Raji (cell line): ENCODE measurements around the gene FFAR1.

Source experiments
- POLR2A ChIP-seq: IDR thresholded peaks from 2 replicates; pipeline ENCODE4 v1.6.1; 2011; ENCODE audit warnings: low read depth, low read length, control low read depth; ENCODE audit not compliant: insufficient read depth

FFAR1 gene

DNA sequence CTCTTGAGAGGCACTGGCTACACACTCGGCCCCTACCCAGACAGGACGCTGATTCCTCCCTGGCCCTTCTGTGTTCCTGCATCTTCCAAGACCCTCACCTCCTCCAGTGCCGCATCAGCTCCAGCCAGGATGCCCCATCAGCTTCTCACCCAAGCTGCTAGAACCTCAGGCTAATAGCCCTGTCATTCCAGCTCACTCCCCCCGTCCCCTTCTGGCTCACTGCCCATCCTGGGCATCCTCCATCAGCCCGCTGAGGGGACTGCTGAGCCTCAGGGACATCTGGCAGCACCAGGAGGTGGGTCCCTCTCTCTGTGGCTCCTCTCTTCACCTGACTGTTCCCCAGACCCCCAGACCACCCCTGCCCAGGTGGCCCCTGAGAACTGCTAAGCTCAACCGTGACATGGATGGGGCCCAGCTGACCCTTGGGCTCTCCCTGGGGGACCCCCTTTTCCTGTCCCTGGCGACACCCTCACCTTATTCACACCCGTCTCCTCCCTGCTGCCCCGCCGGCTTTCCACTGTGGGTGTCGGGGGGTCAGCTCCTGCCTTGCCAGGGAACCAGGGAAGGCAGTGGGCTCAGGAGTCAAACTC is 15.4 kb downstream of the FFAR1 start:
- no peak for TF ChIP-seq POLR2A

DNA sequence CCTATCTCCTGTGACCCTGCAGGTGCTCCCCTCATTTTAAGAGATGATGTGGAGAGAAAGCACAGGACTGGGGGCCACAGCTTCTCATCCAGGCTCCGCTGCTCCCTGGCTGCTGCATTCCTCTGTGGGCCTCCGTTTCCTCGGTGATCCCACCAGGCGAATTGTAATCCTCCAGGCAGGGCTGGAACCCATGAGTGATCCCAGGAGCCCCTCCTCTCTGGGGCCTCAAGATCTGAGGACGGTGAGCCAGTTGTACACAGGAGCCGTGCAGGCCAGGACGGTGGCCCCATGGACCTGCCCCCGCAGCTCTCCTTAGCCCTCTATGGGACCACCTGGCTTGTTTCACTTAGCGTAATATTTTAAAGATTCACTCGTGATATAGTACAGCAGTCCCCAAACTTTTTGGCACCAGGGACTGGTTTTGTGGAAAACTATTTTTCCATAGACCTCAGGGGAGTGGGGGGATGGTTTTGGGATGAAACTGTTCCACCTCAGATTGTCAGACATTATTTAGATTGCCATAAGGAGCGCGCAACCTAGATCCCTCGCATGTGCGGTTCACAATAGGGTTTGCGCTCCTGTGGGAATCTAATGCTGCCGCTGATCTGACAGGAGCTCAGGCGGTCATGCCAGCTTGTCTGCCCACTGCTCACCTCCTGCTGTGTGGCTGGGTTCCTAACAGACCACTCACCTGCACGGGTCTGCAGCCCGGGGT is 16.2 kb downstream of the FFAR1 start:
- no peak for TF ChIP-seq POLR2A

DNA sequence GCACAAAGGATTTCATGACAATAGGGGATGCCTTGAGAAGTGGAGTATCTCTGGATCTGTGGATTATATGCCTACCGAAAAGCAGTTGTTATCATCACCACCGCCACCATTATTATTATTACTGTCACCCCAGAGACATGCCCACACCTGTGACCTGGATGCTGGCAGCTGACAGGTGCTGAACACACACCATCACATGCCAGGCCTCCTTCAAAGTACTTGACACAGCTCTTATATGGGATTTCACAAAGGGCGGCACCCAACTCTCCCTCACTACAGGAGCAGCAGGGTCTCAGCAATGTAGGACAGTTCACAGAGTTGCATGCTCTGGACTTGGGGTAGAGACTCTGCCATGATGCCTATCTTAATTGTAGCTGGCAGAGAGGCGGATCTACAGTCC is 17.6 kb downstream of the FFAR1 start:
- no peak for TF ChIP-seq POLR2A

DNA sequence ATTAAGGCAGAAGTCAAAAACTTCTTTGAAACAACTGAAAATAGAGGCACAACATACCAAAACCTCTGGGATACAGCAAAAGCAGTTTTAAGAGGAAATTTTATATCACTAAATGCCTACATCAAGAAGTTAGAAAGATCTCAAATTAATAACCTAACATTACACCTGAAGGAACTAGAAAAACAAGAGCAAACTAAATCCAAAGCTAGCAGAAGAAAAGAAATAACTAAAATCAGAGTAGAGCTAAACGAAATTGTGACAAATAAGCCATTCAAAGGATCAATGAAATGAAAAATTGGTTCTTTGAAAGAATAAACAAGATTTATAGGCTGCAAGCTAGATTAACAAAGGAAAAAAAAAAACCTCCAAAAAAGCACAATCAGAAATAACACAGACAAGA is 20.7 kb downstream of the FFAR1 start:
- no peak for TF ChIP-seq POLR2A

DNA sequence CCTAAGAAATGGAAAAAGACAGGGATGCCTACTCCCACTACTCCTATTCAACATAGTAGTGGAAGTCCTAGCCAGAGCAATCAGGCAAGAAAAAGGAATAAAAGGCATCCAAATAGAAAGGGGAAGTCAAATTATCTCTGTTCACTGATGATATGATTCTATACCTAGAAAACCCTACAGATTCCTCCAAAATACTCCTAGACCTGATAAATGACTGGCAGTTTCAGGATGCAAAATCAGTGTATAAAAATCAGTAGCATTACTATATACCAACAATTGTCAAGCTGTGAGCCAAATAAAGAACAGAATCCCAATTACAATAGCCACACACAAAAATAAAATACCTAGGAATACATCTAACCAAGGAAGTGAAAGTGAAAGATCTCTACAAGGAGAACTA is 21.8 kb downstream of the FFAR1 start:
- no peak for TF ChIP-seq POLR2A

DNA sequence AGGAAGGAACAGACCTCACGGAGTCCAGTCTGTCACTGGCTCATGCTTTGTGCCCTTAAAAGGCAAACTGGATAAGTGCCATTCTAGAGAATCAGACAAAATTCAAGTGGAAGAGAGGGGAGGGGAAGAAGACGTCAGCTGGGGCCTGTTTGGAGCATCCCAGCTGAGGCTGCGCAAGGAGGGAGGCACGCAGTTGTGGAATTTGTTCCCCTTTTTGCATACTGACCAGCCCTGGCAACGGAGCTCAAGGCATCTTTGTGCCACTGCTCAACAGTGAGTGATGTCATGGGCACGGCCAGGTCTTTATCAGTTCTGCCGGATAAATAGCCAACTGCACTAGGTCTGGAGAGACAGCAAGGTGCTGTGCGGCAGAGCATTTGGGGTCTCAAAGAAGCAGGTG is 23.0 kb downstream of the FFAR1 start, which contains the start of gene GPR42:
Gene GPR42, plus strand, starts transcription at position 347 of the 400 bp plus-strand sequence. CDS start 292 bp downstream, outside the sequence.
- TF ChIP-seq POLR2A, result no peak

DNA sequence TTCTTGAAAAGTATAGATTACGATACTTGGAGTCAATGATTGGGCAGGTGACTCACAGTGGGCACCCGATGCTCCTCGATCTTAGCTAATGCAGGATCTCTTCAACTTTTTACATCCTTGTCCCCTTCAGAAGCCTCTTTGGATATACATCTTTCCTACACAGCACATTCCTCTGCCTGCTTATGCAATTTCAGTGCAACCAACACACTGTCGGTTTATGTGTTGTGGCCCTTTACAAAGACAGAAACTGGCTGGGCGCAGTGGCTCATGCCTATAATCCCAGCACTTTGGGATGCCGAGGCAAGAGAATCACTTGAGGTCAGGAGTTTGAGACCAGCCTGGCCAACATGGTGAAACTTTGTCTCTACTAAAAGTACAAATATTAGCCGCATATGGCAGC is 25.8 kb downstream of the FFAR1 start:
- no peak for TF ChIP-seq POLR2A

DNA sequence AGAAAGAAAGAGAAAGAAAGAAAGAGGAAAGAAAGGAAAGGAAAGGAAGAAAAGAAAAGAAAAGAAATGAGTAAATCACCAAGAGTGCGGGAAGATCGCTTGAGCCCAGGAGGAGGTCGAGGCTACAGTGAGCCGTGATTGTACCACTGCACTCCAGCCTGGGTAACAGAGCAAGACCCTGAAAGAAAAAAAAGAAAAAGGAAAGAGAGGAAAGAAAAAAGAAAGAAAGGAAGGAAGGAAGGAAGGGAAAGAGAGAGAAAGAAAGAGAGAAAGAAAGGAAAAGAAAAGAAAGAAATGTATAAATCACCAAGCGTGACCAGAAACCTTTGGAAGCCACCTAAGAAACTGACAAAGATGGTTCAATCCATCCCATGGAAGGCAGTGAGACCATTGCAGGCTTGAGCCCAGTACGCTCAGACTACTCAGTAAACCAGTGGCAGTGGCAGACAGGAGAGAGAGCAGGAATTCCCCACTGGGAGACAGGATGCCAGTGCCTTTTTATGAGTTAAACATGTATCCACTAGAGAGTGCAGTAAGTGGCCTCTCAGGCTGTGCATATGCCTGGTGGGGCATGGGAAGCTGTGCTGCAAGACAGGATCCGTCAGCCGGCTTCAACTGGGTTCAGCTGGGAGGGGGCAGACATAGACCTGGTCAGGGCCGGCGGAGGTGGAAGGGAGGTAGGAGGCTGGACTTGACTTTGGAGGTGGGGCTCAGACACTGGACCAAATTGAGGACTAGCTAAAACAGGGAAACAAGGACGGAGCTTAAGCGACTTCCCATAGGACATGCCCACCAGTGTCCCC is 28.0 kb downstream of the FFAR1 start:
- TF ChIP-seq POLR2A, result no peak

DNA sequence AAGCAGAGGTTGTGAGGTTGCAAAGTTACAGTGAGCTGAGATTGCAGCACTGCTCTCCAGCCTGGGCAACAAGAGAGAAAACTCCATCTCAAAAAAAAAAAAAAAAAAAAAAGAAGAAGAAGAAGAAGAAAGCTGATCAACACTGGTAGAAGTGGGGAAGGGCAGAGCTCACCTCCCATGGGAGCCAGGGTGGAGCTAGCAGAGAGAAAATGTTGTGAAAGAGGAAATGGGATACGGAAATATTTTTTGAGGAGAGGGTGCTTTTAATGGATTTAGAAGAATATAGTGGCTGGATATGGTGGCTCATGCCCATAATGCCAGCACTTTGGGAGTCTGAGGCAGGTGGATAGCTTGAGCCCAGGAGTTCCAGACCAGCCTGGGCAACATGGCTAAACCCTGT is 30.0 kb downstream of the FFAR1 start:
- no peak for TF ChIP-seq POLR2A

DNA sequence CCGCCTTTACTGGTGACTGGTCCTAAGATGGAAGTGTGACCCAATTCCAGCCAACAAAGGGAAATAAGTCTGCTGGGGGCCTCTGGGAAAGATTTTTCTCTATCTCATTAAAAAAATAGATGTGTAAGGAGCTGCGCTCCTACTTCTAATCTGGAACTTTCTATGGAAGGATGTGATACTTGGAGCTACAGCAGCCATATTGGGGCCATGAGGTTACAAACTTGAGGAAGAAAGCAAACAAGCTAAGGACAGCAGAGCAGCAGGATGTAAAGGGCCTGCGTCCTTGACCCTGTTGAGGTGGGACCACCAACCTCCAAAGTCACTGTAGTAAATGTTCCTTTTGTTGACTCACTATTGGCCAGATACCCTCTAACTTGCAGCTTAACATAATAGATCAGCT is 30.7 kb downstream of the FFAR1 start:
- no peak for TF ChIP-seq POLR2A

DNA sequence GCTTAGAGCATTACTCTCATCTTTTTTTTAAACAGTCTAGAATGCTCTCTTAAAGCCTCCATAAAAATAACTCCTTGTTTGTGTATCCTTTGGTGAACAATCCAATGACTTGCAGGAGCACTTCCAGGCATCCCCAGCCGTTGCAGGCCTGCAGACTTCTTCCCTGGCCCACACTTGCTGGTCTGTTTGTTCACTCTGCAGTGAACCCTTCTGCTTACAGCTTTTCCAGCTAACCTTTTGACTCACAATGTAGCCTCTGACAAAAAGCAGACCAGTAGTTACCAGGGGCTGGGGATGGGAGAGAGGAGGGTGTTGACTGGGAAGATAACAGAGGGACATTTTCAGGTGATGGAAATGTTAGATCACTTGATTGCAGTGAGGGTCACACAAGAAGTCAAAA is 32.3 kb downstream of the FFAR1 start:
- TF ChIP-seq POLR2A, result no peak

DNA sequence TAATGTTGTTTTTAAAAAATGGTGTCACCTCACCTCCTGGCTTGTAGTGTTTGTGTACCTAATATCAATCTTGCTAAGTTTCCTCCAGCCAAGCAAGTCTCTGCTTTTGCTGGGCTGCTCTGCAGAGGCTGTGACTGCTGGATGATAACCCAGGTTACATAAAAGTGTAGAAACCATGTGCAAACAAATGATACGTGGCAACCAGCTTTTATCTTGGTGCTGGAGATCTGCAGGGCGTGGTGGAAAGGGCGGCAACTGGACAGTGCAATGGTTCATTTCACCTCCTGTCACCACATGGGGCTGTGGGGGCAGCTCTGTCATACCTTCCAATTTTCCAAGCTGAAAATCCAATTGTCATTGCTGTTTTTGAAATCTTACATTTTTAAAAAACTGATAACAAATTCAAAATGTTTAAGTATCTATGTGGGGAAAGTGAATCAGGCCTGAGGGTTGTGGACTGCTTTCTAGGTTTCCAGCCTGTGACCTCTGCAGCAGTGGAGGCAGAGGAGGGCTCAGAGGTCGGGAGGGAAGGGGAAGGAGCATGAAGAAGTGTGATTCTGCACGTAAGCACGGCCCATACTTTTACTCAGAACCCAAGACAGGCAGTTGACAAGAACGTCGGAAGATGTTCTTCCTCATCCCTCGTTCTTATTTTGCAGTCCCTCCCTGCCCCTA is 32.9 kb downstream of the FFAR1 start:
- TF ChIP-seq POLR2A, result no peak

DNA sequence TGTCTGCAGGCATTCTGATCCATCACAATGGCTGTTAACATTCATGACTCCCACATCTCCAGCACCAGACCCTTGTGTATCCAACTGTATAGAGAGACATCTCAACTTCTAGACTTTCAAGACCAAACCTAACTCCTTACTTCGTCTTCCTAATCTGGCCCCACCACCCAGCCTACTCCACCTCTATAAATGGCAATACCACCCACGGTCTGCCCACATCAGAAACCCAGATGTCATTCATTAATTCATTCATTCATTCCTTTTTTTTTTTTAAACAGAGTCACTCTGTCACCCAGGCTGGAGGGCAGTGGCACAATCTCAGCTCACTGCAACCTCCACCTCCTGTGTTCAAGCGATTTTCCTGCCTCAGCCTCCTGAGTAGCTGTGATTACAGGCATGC is 33.6 kb downstream of the FFAR1 start:
- TF ChIP-seq POLR2A, result no peak

DNA sequence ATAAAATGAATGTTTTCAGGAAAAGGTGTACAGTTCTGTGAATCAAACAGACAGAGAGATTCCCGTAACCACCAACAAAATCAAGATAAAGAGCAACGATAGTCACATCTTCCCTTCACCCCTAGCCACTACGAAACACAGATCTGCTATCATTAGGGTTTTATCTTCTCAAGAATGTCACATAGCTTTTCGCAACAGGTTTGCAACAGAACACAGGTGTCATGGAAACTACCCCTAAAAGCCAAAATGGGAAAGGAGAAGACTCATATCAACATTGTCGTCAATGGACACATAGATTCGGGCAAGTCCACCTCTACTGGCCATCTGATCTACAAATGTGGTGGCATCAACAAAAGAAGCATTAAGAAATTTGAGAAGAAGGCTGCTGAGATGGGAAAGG is 34.2 kb downstream of the FFAR1 start:
- TF ChIP-seq POLR2A, result no peak

DNA sequence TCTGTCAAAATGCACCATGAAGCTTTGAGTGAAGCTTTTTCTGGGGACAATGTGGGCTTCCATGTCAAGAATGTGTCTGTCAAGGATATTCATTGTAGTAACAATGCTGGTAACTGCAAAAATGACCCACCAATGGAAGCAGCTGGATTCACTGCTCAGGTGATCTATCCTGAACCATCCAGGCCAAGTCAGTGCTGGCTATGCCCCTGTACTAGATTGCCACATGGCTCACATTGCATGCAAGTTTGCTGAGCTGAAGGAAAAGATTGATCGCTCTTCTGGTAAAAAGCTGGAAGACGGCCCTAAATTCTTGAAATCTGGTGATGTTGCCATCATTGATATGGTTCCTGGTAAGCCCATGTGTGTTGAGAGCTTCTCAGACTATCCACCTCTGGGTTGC is 35.8 kb downstream of the FFAR1 start:
- no peak for TF ChIP-seq POLR2A
